Activated naive CD8-positive, alpha-beta T cell treated with anti-CD3 and anti-CD28 coated beads, Interleukin-2, amount 50 U/mL, for 24 hours (primary cell): ENCODE results near the gene CTXND2.
A peak's percentile ranks its signal among the peaks of the same experiment; 100 is the strongest.

Experiments
- ATAC-seq: fragments of 150-1000 bp; cut with Tn5 transposase; one replicate; pipeline ENCODE4 v1.10.0; 2021
- DNase-seq: peaks from one replicate; pipeline ENCODE4 v3.0.0; 2021
- H3K27ac Mint-ChIP-seq: one replicate; pipeline ENCODE4 v1.8.0; 2021; ENCODE audit warnings: mild to moderate bottlenecking, mixed read lengths
- H3K27me3 Mint-ChIP-seq: one replicate; pipeline ENCODE4 v1.8.0; 2021; ENCODE audit warnings: mixed read lengths
- H3K36me3 Mint-ChIP-seq: one replicate; pipeline ENCODE4 v1.8.0; 2021; ENCODE audit warnings: low read depth, mixed read lengths
- H3K4me1 Mint-ChIP-seq: one replicate; pipeline ENCODE4 v1.8.0; 2021; ENCODE audit warnings: mixed read lengths
- H3K4me3 Mint-ChIP-seq: one replicate; pipeline ENCODE4 v1.8.0; 2021; ENCODE audit warnings: mild to moderate bottlenecking, moderate library complexity, mixed read lengths
- H3K9me3 Mint-ChIP-seq: one replicate; pipeline ENCODE4 v1.8.0; 2021; ENCODE audit warnings: mixed read lengths

CTXND2 gene

GRCh38 chr1:150961756-150962155 is 74.8 kb downstream of the CTXND2 start:
- Mint-ChIP-seq H3K9me3 (no peaks in the 10 kb centered on the region), H3K4me3 (no peak overlapping the region), H3K4me1 (peaks cover 1% of the 10 kb centered on the region), H3K27me3 (no peaks in the 10 kb centered on the region), H3K36me3 (peaks cover 67% of the 10 kb centered on the region), H3K27ac (peak overlapping the region; percentile 61)
- DNase-seq: no peak
- ATAC-seq: no peak
